GM12872 (cell line): ENCODE measurements around the gene CCDC3.

Experiments used
- TF ChIP-seq, protein P1 (sequence below): IDR thresholded peaks from 3 replicates; pipeline ENCODE4 v1.5.1; 2011; ENCODE audit warnings: low read depth, mild to moderate bottlenecking, low read length, moderate library complexity; ENCODE audit not compliant: insufficient read depth

CCDC3 gene

DNA sequence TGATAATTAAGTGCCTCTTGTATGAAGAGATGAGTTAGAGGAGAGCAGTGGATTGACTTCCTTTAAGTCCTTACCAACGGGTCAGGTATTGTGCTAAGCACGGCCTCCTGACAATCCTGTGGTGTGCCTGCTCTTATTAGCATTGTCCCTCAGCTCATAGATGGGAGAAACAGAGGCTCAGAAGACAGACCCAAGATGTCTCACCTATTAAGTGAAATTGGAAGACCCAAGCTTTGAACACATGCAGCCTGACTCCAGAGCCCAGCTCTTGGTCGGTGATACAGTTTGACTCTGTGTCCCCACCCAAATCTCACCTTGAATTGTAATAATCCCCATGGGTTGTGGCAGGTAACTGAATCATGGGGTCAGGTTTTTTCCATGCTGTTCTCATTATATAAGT, 53.8 kb downstream of the CCDC3 start:
- TF ChIP-seq, protein P1, sequence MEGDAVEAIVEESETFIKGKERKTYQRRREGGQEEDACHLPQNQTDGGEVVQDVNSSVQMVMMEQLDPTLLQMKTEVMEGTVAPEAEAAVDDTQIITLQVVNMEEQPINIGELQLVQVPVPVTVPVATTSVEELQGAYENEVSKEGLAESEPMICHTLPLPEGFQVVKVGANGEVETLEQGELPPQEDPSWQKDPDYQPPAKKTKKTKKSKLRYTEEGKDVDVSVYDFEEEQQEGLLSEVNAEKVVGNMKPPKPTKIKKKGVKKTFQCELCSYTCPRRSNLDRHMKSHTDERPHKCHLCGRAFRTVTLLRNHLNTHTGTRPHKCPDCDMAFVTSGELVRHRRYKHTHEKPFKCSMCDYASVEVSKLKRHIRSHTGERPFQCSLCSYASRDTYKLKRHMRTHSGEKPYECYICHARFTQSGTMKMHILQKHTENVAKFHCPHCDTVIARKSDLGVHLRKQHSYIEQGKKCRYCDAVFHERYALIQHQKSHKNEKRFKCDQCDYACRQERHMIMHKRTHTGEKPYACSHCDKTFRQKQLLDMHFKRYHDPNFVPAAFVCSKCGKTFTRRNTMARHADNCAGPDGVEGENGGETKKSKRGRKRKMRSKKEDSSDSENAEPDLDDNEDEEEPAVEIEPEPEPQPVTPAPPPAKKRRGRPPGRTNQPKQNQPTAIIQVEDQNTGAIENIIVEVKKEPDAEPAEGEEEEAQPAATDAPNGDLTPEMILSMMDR = no peak

DNA sequence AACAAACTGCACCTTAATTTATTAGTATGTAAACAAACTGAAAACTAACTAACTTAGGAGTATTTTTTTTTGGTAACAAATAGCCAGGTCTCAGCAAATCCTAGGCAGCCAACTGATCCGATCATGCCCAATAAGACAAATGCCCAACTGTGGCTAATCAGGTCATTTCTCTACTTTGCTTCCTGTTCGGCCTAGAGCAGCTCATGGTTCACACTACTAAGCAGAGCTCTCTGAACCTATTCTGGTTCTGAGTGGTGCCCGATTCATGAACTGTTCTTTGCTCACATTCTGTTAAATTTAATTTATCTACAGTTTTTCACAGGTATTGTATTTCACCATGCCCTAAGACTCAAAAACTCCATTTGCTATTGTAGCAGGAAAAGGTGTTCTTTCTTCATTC, 55.1 kb downstream of the CCDC3 start:
- TF ChIP-seq, protein P1 = no peak

DNA sequence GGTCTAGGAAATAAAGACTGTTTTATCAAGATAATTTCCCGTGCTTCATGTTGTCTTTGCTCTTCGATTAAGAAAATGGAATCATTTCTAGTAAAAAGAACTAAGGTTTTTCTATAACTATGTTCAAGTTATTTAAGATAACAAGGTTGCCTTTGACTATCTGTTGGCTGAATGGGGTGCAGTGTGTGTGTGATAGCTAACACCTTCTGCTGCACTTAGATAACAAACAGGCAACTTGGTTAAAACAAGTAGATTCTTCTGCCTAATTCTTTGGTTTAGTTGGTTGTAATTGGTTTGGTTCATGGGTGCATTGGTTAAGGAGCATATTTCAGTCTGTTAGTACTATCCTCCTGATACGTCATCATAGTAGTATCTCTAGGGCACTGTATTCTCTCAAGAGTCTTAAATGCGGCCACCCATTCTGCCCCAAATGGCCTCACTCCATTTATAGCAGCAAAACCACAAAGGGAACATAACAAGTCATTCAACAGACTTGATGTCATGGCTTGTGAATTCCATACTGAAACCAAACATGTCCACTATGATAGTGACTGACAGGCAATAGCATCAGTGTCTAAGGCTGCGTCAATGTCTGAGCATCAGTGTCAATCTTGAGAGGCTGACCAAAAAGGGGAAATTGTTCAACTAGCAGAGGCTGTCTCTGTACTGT, 55.7 kb downstream of the CCDC3 start:
- TF ChIP-seq, protein P1 = no peak

DNA sequence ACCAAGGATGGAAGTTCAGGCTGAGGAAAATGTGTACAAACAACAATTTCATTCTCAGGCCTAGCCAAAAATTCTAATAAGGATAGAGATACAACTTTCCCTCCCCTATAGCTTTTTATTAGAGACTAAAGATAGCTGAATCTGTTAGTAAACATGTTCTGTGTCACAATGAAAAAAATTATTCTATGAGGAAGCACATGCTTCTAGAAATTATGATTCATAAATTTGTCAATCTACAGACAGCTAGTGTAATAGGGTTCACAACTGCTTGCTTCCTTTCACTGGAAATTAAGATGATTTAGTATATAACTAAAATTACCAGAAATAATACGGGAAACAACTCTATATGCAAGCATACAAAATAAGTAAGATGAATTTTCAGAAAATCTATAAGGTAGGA, 56.6 kb downstream of the CCDC3 start:
- TF ChIP-seq, protein P1 = no peak

DNA sequence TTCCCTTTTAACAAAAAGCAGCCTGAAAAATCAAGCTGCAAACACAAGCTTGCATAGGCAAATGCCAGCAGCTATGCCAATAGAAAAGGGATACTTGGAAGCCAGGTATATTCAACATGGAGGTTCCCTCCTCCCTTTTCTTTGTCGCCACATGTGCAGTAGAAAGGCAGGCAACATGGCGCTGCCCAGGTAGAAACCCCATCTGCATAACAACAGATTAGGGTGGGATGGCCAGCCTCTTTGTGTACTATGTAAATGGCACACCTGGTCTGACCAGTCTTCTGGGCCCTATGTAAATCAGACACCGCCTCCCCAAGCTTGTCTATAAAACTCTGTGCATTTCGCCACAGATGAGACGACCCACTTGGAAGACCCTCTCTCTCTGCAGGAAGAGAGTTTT, 58.1 kb downstream of the CCDC3 start:
- TF ChIP-seq, protein P1 = no peak

DNA sequence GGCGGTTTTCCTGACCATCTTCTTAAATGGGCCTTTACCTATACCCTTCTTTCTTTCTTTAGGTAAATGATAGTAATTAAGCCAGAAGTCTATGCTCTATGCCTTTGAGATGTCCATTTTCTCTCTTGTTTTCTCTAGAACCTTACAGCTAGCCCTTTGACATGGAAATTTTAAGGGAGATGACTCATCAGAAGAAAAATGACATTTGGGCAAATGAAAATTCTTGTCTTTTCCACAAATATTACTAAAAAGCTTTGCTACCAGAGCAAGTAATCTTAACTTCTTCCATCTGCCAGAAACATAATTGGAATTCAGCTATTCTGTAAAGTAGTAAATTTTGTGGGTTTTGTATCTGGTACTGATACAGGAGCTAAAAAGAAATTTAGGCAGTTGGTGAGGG, 59.5 kb downstream of the CCDC3 start:
- TF ChIP-seq, protein P1 = no peak

DNA sequence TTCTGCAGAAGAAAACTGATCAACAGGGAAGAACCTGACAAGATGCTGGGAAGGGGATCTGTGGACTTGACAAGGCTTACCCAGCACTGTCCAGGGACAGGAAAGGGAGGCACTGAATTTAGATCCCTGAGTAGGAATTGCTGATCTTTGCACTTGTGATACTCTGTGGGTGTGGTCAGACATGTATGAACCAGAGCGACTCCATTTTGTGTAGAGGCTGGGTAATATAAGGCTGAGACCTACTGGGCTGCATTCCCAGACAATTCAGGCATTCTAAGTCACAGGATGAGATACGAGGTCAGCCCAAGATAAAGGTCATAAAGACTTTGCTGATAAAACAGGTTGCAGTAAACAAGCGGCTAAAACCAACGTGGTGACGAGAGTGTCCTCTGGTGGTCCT, 60.7 kb downstream of the CCDC3 start:
- TF ChIP-seq, protein P1 = no peak
